ENCODE results near the gene GNGT1. TPM values are rescaled to one million over a fixed set of nuclear protein-coding genes. Genes with fewer than 3 reads are reported as not detected.

GNGT1 gene
- total and polyA plus RNA-seq, 12 donors: not detected

GRCh38 chr7:93862651-93863050, 43.7 kb upstream of the GNGT1 start:
- no peak overlapping the region for H3K27ac ChIP-seq
- H3K4me1 ChIP-seq (replicated peaks in 1 of 2): no peaks in the 10 kb centered on the region
- no peaks in the 10 kb centered on the region for H3K27me3 ChIP-seq
- no peak for TF ChIP-seq POLR2A (IDR thresholded peaks at IDR 0.05)
- TF ChIP-seq, protein P1, sequence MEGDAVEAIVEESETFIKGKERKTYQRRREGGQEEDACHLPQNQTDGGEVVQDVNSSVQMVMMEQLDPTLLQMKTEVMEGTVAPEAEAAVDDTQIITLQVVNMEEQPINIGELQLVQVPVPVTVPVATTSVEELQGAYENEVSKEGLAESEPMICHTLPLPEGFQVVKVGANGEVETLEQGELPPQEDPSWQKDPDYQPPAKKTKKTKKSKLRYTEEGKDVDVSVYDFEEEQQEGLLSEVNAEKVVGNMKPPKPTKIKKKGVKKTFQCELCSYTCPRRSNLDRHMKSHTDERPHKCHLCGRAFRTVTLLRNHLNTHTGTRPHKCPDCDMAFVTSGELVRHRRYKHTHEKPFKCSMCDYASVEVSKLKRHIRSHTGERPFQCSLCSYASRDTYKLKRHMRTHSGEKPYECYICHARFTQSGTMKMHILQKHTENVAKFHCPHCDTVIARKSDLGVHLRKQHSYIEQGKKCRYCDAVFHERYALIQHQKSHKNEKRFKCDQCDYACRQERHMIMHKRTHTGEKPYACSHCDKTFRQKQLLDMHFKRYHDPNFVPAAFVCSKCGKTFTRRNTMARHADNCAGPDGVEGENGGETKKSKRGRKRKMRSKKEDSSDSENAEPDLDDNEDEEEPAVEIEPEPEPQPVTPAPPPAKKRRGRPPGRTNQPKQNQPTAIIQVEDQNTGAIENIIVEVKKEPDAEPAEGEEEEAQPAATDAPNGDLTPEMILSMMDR (IDR thresholded peaks at IDR 0.05): no peak
- H3K36me3 ChIP-seq (replicated peaks in 1 of 2): no peaks in the 10 kb centered on the region
- H3K4me3 ChIP-seq: no peak overlapping the region
- 77 to 89% (median 85%) methylated on average over 2 of the region's 2 CpGs for WGBS, 4 donors
- DNase-seq: no peak
- peaks cover 0 to 2% (median 0%) of the 10 kb centered on the region in 3 donors for H3K9me3 ChIP-seq (replicated peaks in 1 of 3)
- intact Hi-C loops (cut with DNase I): no loop called here

DNA sequence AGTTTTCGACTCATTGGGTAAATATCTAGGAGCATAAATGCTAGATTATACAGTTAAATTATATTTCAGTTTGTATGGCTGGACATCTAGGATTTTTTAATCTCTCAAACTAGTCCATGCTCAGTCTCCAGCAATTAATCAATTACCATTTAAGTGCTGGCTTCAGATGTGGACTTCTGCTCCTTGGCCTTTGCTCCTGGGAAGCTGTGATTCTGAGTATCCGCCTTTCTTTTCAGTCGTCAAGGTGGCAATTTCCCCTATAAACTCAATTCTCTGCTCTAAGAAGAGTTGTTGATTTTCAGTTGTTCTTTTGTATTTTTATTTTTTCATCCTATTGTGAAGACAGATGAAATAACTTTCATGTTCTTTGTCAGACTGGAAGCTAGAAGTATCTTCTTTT, 39.5 kb upstream of the GNGT1 start:
- 84 to 96% (median 88%) methylated on average over 3 of the region's 3 CpGs for WGBS, 4 donors
- H3K27me3 ChIP-seq: no peaks in the 10 kb centered on the region
- H3K36me3 ChIP-seq (replicated peaks in 1 of 2): no peaks in the 10 kb centered on the region
- intact Hi-C loops (cut with DNase I): no loop called here
- no peak for TF ChIP-seq POLR2A (IDR thresholded peaks at IDR 0.05)
- TF ChIP-seq, protein P1 (IDR thresholded peaks at IDR 0.05): no peak
- H3K4me1 ChIP-seq (replicated peaks in 1 of 2): no peaks in the 10 kb centered on the region
- peaks cover 0 to 4% (median 0%) of the 10 kb centered on the region in 3 donors for H3K9me3 ChIP-seq (replicated peaks in 1 of 3)
- H3K27ac ChIP-seq: no peak overlapping the region
- no peak overlapping the region for H3K4me3 ChIP-seq
- no peak for DNase-seq

GRCh38 chr7:93873998-93874574, 32.3 kb upstream of the GNGT1 start:
- Histone ChIP-seq H3K27me3 (no peaks in the 10 kb centered on the region), H3K36me3 (replicated peaks in 1 of 2) (no peaks in the 10 kb centered on the region), H3K4me1 (replicated peaks in 1 of 2) (no peaks in the 10 kb centered on the region), H3K4me3 (no peak overlapping the region), H3K9me3 (replicated peaks in 1 of 3) (no peaks in the 10 kb centered on the region), H3K27ac (no peak overlapping the region)
- WGBS, 4 donors: 29 to 84% (median 77%) methylated on average over 1 of the region's 1 CpG
- DNase-seq: no peak
- intact Hi-C loops (cut with DNase I): no loop called here
- TF ChIP-seq, protein P1 (IDR thresholded peaks at IDR 0.05): no peak
- TF ChIP-seq POLR2A (IDR thresholded peaks at IDR 0.05): no peak

- Histone ChIP-seq H3K4me3 (no peak overlapping the region), H3K27ac (no peak overlapping the region), H3K9me3 (replicated peaks in 1 of 3) (no peaks in the 10 kb centered on the region), H3K27me3 (no peaks in the 10 kb centered on the region), H3K4me1 (replicated peaks in 1 of 2) (no peaks in the 10 kb centered on the region), H3K36me3 (replicated peaks in 1 of 2) (no peaks in the 10 kb centered on the region)
- 75 to 89% (median 81%) methylated on average over 3 of the region's 3 CpGs for WGBS, 4 donors
- no peak for TF ChIP-seq POLR2A (IDR thresholded peaks at IDR 0.05)
- TF ChIP-seq, protein P1 (IDR thresholded peaks at IDR 0.05): no peak
- intact Hi-C loops (cut with DNase I): no loop called here
- no peak for DNase-seq
Observed at GRCh38 chr7:93877742-93878141, 28.6 kb upstream of the GNGT1 start.

Measured in adrenal gland (tissue), 12 donors.